Urinary bladder (tissue), 4 donors: ENCODE measurements around the gene CACNA1C. TPM values are rescaled to one million over a fixed set of nuclear protein-coding genes. Genes with fewer than 3 reads are reported as not detected.
"Not testable (repeated sequence)": the region's sequence is repeated elsewhere in the genome, so short reads cannot be mapped to it uniquely, and the experiment has no call there.

ENCODE experiments used
- DNase-seq: peaks from one replicate; pipeline ENCODE4 v3.0.0-alpha.2; 2015; ENCODE audit errors: extremely low spot score
- H3K27ac ChIP-seq: one replicate; pipeline ENCODE4 v1.5.1; 2013; ENCODE audit warnings: low read depth, mild to moderate bottlenecking, moderate library complexity
- H3K36me3 ChIP-seq: one replicate; pipeline ENCODE4 v1.6.1; 2013; ENCODE audit warnings: mild to moderate bottlenecking, moderate library complexity; ENCODE audit not compliant: insufficient read depth
- H3K4me1 ChIP-seq: one replicate; pipeline ENCODE4 v1.6.1; 2013; ENCODE audit warnings: mild to moderate bottlenecking, moderate library complexity; ENCODE audit not compliant: insufficient read depth
- H3K4me3 ChIP-seq: one replicate; pipeline ENCODE4 v1.5.1; 2013; ENCODE audit warnings: low read depth, low read length
- WGBS: extraction: QIAGEN DNeasy Blood & Tissue Kit; methylation state at CpG from one replicate; pipeline ENCODE4 v1.1.7; 2013; 5-methylcytosine and 5-hydroxymethylcytosine counted together
- polyA plus RNA-seq: library from polyadenylated mRNA; stranded (reverse); fragments of 200-250 nt; gene quantifications from one replicate; pipeline ENCODE4 v1.2.3, GENCODE V29; 2013
- total RNA-seq: library from RNA; depleted of rRNA; stranded (reverse); fragments of >200 nt; gene quantifications from one replicate; pipeline ENCODE4 v1.2.3, GENCODE V29; 2014
- donor health status: healthy with polysubstance abuse.
- donor health status: healthy.

CACNA1C gene
- total and polyA plus RNA-seq, 2 donors, result 25.7 to 34.5 TPM

- H3K4me3 ChIP-seq, result no peak overlapping the region
- H3K4me1 ChIP-seq, result no peaks in the 10 kb centered on the region
- no peaks in the 10 kb centered on the region for H3K36me3 ChIP-seq
- no peak for DNase-seq
- no peak overlapping the region for H3K27ac ChIP-seq
- WGBS, result 96% methylated on average over 31 of the region's 31 CpGs
These were observed 62.5 kb downstream of the CACNA1C start for GRCh38 chr12:2115101-2115845.

- H3K36me3 ChIP-seq, result no peaks in the 10 kb centered on the region
- no peaks in the 10 kb centered on the region for H3K4me1 ChIP-seq
- H3K4me3 ChIP-seq, result no peak overlapping the region
- no peak overlapping the region for H3K27ac ChIP-seq
- no peak for DNase-seq
- 94% methylated on average over 7 of the region's 7 CpGs for WGBS
These were observed 64.8 kb downstream of the CACNA1C start for GRCh38 chr12:2117541-2117940.

- Histone ChIP-seq H3K27ac (no peak overlapping the region), H3K36me3 (no peaks in the 10 kb centered on the region), H3K4me1 (no peaks in the 10 kb centered on the region)
These were observed 65.3 kb downstream of the CACNA1C start for GRCh38 chr12:2118061-2118460.

GRCh38 chr12:2118481-2119255 lies 65.9 kb downstream of the CACNA1C start:
- no peak overlapping the region for H3K27ac ChIP-seq
- WGBS, result 69% methylated on average over 12 of the region's 12 CpGs
- no peaks in the 10 kb centered on the region for H3K36me3 ChIP-seq
- no peaks in the 10 kb centered on the region for H3K4me1 ChIP-seq
- no peak overlapping the region for H3K4me3 ChIP-seq
- no peak for DNase-seq

More at GRCh38 chr12:2118061-2118460, 65.3 kb downstream of the CACNA1C start:
- 85% methylated on average over 5 of the region's 5 CpGs for WGBS
- H3K4me3 ChIP-seq, result no peak overlapping the region
- DNase-seq, result no peak

- Histone ChIP-seq H3K36me3 (no peaks in the 10 kb centered on the region), H3K4me1 (no peaks in the 10 kb centered on the region)
- no peak for DNase-seq
These were observed 66.5 kb downstream of the CACNA1C start for GRCh38 chr12:2119266-2119665.

GRCh38 chr12:2120982-2121758 lies 68.4 kb downstream of the CACNA1C start:
- no peaks in the 10 kb centered on the region for H3K4me1 ChIP-seq
- WGBS, result 84% methylated on average over 20 of the region's 20 CpGs
- no peak overlapping the region for H3K27ac ChIP-seq
- no peak for DNase-seq
- H3K36me3 ChIP-seq, result no peaks in the 10 kb centered on the region
- H3K4me3 ChIP-seq, result no peak overlapping the region

More at GRCh38 chr12:2119266-2119665, 66.5 kb downstream of the CACNA1C start:
- Histone ChIP-seq H3K4me3 (no peak overlapping the region), H3K27ac (no peak overlapping the region)
- 72% methylated on average over 7 of the region's 7 CpGs for WGBS

- no peak for DNase-seq
- Histone ChIP-seq H3K36me3 (no peaks in the 10 kb centered on the region), H3K4me1 (no peaks in the 10 kb centered on the region), H3K4me3 (no peak overlapping the region), H3K27ac (no peak overlapping the region)
- 89% methylated on average over 13 of the region's 13 CpGs for WGBS
These were observed 71.8 kb downstream of the CACNA1C start for GRCh38 chr12:2124466-2125023.

- no peak for DNase-seq
- no peaks in the 10 kb centered on the region for H3K4me1 ChIP-seq
- WGBS, result 78% methylated on average over 11 of the region's 11 CpGs
- H3K36me3 ChIP-seq, result no peaks in the 10 kb centered on the region
- no peak overlapping the region for H3K4me3 ChIP-seq
- no peak overlapping the region for H3K27ac ChIP-seq
These were observed 73.1 kb downstream of the CACNA1C start for GRCh38 chr12:2125651-2126522.

GRCh38 chr12:2126676-2127406 lies 74.1 kb downstream of the CACNA1C start:
- WGBS, result 82% methylated on average over 8 of the region's 8 CpGs
- no peak for DNase-seq
- Histone ChIP-seq H3K4me1 (no peaks in the 10 kb centered on the region), H3K27ac (no peak overlapping the region), H3K4me3 (no peak overlapping the region), H3K36me3 (no peaks in the 10 kb centered on the region)

- DNase-seq, result no peak
- no peaks in the 10 kb centered on the region for H3K36me3 ChIP-seq
- H3K4me1 ChIP-seq, result no peaks in the 10 kb centered on the region
- H3K4me3 ChIP-seq, result no peak overlapping the region
- 62% methylated on average over 7 of the region's 7 CpGs for WGBS
- H3K27ac ChIP-seq, result no peak overlapping the region
These were observed 76.3 kb downstream of the CACNA1C start for GRCh38 chr12:2129076-2129475.

- 73% methylated on average over 21 of the region's 37 CpGs for WGBS
- not testable (repeated sequence) for H3K4me1 ChIP-seq, H3K27ac ChIP-seq, H3K36me3 ChIP-seq, H3K4me3 ChIP-seq, DNase-seq
These were observed 83.1 kb downstream of the CACNA1C start for GRCh38 chr12:2135661-2136418.

GRCh38 chr12:2136901-2137300 lies 84.1 kb downstream of the CACNA1C start:
- WGBS, result 98% methylated on average over 10 of the region's 10 CpGs
- no peak for DNase-seq
- no peak overlapping the region for H3K4me3 ChIP-seq
- no peak overlapping the region for H3K27ac ChIP-seq
- no peaks in the 10 kb centered on the region for H3K4me1 ChIP-seq
- no peaks in the 10 kb centered on the region for H3K36me3 ChIP-seq
